HG03196 (cell line): ENCODE measurements around the gene KLHL42.

Experiments
- ATAC-seq: cut with Tn5 transposase; IDR thresholded peaks from one replicate; pipeline ENCODE4 v1.9.1; 2021; ENCODE audit not compliant: unreplicated experiment

The KLHL42 gene

GRCh38 chr12:27779416-27779919 is 565 bp upstream of the KLHL42 start:
- ATAC-seq: peak; percentile 4

- peak; percentile 28 for ATAC-seq
These were observed 777 bp downstream of the KLHL42 start for GRCh38 chr12:27780612-27781408.

- ATAC-seq: no peak
These were observed 1.6 kb downstream of the KLHL42 start for GRCh38 chr12:27781680-27782079.

GRCh38 chr12:27782481-27782880 is 2.4 kb downstream of the KLHL42 start:
- no peak for ATAC-seq

GRCh38 chr12:27785882-27786570 is 6.0 kb downstream of the KLHL42 start:
- no peak for ATAC-seq

GRCh38 chr12:27787559-27787958 is 7.5 kb downstream of the KLHL42 start:
- no peak for ATAC-seq

- ATAC-seq: no peak
These were observed 10.1 kb downstream of the KLHL42 start for GRCh38 chr12:27790179-27790578.

GRCh38 chr12:27794818-27795584 is 15.0 kb downstream of the KLHL42 start:
- ATAC-seq: no peak

- ATAC-seq: no peak
These were observed 16.1 kb downstream of the KLHL42 start for GRCh38 chr12:27796128-27796527.

GRCh38 chr12:27797301-27798025 is 17.4 kb downstream of the KLHL42 start:
- ATAC-seq: no peak

- ATAC-seq: no peak
These were observed 20.8 kb downstream of the KLHL42 start for GRCh38 chr12:27800819-27801218.

GRCh38 chr12:27801630-27802029 is 21.6 kb downstream of the KLHL42 start:
- no peak for ATAC-seq

- ATAC-seq: no peak
These were observed 22.5 kb downstream of the KLHL42 start for GRCh38 chr12:27802511-27802910.

- ATAC-seq: no peak
These were observed 22.9 kb downstream of the KLHL42 start for GRCh38 chr12:27802936-27803335.

GRCh38 chr12:27805238-27805637 is 25.2 kb downstream of the KLHL42 start:
- ATAC-seq: no peak

GRCh38 chr12:27806259-27806658 is 26.2 kb downstream of the KLHL42 start:
- ATAC-seq: no peak

GRCh38 chr12:27807063-27807703 is 27.1 kb downstream of the KLHL42 start:
- ATAC-seq: no peak

GRCh38 chr12:27808841-27809240 is 28.8 kb downstream of the KLHL42 start:
- ATAC-seq: no peak

GRCh38 chr12:27810756-27811155 is 30.7 kb downstream of the KLHL42 start:
- no peak for ATAC-seq

GRCh38 chr12:27812502-27812901 is 32.5 kb downstream of the KLHL42 start:
- no peak for ATAC-seq
